ENCODE data around the gene CCDC187.

The CCDC187 gene

GRCh38 chr9:136251264-136252115 is 52.4 kb downstream of the CCDC187 start:
- DNase-seq: no peak

- DNase-seq: no peak
Measured at GRCh38 chr9:136250676-136251075, 53.2 kb downstream of the CCDC187 start.

GRCh38 chr9:136249877-136250559 is 53.9 kb downstream of the CCDC187 start:
- no peak for DNase-seq

GRCh38 chr9:136248951-136249876 is 54.7 kb downstream of the CCDC187 start:
- DNase-seq: no peak

- DNase-seq: no peak
Measured at GRCh38 chr9:136247947-136248637, 55.8 kb downstream of the CCDC187 start.

GRCh38 chr9:136247551-136247916 is 56.4 kb downstream of the CCDC187 start:
- no peak for DNase-seq

GRCh38 chr9:136246849-136247550 is 56.9 kb downstream of the CCDC187 start:
- no peak for DNase-seq

GRCh38 chr9:136245219-136246150 is 58.4 kb downstream of the CCDC187 start, which contains the start of gene QSOX2:
TSS of gene QSOX2 (minus strand) at chr9:136245812. CDS start at chr9:136245803, 9 bp downstream.
- DNase-seq: peak; percentile 12

- no peak for DNase-seq
Measured at GRCh38 chr9:136244969-136245218, 59.0 kb downstream of the CCDC187 start.

GRCh38 chr9:136244122-136244968 is 59.5 kb downstream of the CCDC187 start:
- DNase-seq: no peak

- DNase-seq: no peak
Measured at GRCh38 chr9:136243631-136244030, 60.3 kb downstream of the CCDC187 start.

- DNase-seq: no peak
Measured at GRCh38 chr9:136242918-136243525, 60.9 kb downstream of the CCDC187 start.

- DNase-seq: no peak
Measured at GRCh38 chr9:136242248-136242647, 61.6 kb downstream of the CCDC187 start.

- no peak for DNase-seq
Measured at GRCh38 chr9:136241542-136241941, 62.4 kb downstream of the CCDC187 start.

- no peak for DNase-seq
Measured at GRCh38 chr9:136240941-136241340, 63.0 kb downstream of the CCDC187 start.

GRCh38 chr9:136239983-136240330 is 63.9 kb downstream of the CCDC187 start:
- no peak for DNase-seq

- peak; percentile 87 for DNase-seq
Measured at GRCh38 chr9:136239135-136239982, 64.5 kb downstream of the CCDC187 start.

GRCh38 chr9:136238342-136238732 is 65.6 kb downstream of the CCDC187 start:
- DNase-seq: no peak

Data from DMS 273 treated with DMSO at 0.1 percent for 48 hours (cell line).